Measurements from ENCODE around the gene CITED1.

The CITED1 gene

DNA sequence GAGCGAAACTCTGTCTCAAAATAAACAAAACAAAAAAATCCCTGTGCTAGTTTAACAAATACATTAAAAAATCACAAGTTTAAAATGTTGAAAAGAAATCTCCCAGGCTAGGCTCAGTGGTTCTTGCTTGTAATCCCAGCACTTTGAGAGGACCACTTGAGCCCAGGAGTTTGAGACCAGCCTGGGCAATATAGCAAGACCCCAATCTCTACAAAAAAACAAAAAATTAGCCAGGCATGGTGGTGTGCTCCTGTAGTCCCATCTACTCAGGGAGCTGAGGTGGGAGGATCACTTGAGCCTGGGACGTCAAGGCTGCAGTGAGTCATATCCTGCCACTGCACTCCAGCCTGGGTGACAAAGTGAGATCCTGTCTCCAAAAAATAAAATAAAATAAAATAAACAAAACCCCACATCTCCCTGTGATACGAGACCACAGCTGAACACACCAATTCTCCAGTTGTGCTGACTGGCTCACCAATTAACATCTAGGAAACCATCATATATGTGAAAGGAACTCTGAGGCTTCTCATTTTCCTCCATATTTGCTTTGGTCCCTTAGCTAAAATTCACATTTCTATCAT, 36.0 kb downstream of the CITED1 start:
- no peak for DNase-seq

DNA sequence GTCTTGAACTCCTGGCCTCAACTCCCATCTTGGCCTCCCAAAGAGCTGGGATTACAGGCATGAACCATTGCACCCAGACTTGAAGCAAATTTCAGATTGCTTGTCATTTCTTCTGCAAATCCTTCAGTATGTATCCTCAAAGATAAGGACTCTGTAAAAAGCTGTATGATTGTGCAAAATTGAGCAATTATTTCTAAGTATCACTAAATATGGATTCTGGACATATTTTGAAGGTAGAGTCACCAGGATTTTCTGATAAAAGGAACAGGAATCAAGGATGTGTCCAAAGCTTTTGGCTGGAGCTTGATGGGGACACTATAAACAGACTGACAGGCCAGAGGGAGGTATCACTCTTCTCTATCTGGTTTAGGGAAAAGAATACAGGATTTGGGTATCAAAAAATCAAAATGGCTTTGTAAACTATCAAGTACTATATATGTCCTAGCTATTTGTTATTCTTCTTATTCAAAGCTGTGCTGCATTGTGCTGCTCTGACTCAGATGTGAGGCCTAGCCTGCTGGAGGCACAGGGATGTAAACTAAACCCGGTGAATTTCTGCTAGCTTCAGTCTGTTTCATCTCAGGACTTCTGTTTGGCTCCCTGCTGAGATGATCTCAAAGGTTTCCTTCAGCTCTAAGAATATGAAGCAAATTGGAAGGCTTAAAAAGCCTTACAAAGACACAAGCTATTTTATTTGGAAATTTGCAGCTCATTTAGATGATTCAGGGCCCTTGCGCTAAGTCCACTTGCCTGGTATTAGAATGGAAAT, 36.9 kb downstream of the CITED1 start:
- DNase-seq = no peak

DNA sequence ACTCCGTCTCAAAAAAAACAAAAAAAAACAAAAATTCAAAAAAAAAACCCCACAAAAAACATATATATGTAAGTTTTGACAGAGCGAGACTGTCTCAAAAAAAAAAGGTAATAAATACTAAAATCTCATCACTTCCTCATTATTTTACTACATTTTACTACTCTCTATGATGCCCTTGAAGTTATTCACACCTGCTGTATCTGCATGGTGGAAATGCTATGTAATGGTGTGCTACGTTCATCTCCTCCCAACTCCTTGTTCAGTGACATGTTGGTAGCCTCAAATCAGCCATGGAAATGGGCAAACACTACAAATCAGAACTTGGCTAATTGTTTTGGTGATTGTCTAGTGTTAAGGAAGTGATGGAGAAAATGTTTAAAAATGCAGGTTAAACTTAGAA, 40.5 kb downstream of the CITED1 start:
- no peak for DNase-seq

DNA sequence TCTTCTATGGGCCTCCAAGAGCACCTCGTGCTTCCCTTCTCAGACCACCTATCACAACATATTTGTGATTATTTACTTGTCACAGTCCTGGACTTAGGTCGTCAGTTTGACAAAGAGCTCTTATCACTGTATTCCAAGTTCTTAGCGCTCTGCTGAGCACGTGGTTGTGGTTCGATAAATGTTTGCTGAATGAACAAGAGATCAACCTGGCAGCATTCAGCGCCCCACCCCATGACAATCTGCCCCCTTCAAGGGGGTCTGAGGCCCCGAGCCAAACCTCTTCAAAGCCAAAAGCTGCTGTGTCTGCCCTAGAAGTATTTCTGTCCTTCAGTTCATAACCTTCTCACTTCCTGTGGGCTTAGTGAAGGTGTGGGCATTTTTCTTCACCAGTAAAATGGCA, 43.6 kb downstream of the CITED1 start:
- no peak for DNase-seq

DNA sequence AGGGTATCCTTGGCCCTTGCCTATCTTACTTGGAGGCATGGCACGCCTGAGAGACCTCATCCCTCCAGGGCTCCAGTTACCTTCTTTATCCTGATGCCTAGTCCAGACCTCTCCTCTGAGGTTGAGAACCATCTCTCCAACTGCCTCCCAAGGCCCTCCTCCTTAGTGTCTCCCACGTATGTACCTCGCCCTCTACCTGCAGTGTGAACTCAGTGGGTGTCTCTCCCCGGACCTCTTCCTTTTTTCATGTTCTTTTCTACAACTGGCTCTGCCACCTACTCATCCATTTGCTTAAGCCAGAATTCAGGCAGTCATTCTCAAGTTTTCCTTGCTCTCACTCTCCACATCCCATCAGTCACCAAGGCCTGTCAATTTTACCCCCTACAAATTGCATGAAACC, 45.3 kb downstream of the CITED1 start:
- DNase-seq = no peak

DNA sequence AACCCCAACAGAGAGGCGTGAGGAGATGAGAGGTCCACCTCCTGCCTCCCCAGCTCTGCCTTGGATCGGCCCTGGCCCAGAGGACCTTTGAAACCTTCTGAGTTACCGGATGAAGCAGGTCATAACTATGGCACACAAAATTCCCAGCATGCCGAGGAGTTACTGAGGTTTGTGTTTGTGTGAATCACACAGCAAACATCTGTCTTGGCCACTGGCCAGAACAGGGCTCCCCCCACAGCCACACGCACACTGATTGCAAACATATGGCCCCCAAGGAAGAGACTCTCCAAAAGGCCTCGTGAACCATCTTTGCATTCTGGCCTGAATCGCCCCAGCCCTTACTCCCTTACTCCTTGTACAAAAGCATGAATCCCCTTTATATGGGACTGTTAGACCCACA, 47.5 kb downstream of the CITED1 start:
- no peak for DNase-seq

DNA sequence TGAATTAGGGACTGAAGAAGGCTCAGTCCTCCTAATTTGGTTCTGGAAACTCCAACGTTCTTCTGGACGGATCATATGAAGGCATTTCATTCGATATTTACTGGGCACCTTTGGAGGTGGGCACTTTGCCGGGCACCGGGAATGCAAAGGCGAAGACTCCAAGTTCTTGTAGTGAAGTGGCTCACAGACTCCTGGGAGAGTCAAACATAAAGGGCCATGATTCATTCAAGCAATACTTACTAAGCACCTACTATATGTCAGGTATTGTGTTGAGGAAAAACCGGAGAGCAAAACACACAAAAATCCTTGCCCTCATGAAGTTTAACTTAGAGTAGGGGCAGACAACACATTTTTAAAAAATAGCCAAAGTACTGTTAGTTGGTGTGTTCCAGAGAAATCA, 49.9 kb downstream of the CITED1 start:
- no peak for DNase-seq

DNA sequence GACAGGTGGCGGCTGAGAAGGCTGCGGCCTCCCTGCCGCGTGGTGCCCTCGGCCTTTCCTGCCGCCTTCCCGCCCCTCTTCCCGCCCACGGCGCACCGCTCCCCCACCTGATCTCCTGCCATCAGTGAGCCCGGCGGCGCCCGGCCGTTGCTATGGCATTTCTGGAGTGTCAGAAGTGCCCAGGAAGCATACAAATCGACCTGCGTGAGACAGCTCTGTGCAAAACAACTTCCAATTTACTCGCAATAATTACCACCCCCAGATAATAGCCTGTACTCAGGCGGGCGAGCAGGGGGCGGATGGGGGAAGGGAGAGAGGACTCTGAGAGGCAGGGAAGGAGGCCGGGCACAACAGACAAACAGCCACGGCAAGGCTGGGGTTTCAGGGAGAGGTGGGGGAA, 50.3 kb downstream of the CITED1 start:
- no peak for DNase-seq

DNA sequence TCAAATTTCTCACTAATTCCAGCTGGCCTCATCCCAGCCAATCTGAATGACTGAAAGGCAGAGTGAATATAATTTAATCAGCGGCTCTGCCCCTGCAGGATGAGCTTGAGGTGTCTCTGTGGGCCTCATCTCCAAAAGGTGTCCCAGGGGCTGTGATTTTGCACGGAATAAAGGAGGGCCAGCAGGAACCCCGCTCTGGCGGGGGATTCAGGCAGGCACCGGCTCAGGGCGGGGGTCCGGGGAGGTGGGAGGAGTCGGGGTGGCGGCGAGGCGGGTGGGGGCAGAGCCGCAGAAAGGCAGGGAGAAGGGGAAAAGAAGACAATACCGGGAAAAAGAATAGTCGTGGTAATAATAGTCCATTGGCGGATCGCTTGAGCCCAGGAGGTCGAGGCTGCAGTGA, 50.9 kb downstream of the CITED1 start:
- no peak for DNase-seq

DNA sequence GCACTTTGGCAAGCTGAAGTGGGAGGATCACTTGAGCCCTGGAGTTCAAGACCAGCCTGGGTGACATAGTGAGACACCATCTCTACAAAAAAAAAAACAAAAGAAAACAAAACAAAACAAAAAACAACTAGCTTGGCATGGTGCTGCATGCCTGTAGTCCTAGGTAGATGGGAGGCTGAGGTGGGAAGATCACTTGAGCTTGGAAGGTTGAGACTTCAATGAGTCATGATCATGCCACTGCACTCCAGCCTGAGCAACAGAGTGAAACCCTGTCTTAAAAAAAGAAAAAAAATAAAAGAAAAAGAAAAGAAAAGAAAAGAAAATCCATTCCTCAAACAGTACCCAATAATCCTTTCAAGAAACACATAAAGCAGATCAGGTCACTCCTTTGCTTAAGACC, 52.0 kb downstream of the CITED1 start:
- no peak for DNase-seq
